ENCODE data around the gene S1PR2. TPM values are rescaled to one million over a fixed set of nuclear protein-coding genes. Genes with fewer than 3 reads are reported as not detected.

The S1PR2 gene
- total and polyA plus RNA-seq, 9 of the 15 experiments (the other 6 are each of a cell fraction or from before 2014, with no cell fraction given), result 1.5 to 3.9 (median 2.0) TPM

GRCh38 chr19:10270616-10271394 lies 39.7 kb upstream of the S1PR2 start, which contains the start of gene ICAM1 (continued):
- TF ChIP-seq, protein P1, sequence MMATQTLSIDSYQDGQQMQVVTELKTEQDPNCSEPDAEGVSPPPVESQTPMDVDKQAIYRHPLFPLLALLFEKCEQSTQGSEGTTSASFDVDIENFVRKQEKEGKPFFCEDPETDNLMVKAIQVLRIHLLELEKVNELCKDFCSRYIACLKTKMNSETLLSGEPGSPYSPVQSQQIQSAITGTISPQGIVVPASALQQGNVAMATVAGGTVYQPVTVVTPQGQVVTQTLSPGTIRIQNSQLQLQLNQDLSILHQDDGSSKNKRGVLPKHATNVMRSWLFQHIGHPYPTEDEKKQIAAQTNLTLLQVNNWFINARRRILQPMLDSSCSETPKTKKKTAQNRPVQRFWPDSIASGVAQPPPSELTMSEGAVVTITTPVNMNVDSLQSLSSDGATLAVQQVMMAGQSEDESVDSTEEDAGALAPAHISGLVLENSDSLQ (IDR thresholded peaks at IDR 0.05), result peak; percentile 54
- TF ChIP-seq NFIC (IDR thresholded peaks at IDR 0.05) (no peak), ETV6 (IDR thresholded peaks at IDR 0.05; ENCODE audit: borderline replicate concordance in 1 of 2, low read depth in 2 of 2, low read length in 1 of 2) (peak in 1 of 2 experiments; percentile 77; a peak in 1 of 4 replicates), ETV6 (CRISPR knock-in tag; IDR thresholded peaks at IDR 0.05; ENCODE audit: borderline replicate concordance) (no peak), KDM1A (IDR thresholded peaks at IDR 0.05) (peak; percentile 89 to 94), ZBTB17 (CRISPR knock-in tag; IDR thresholded peaks at IDR 0.05) (no peak), HNRNPH1 (optimal IDR thresholded peaks at IDR 0.05; ENCODE audit: low read depth, low read length) (no peak), STAT5B (CRISPR knock-in tag; IDR thresholded peaks at IDR 0.05) (no peak), USF1 (CRISPR knock-in tag; IDR thresholded peaks at IDR 0.05) (peak; percentile 73; the same call in 1 of the 2 replicates), GABPA (tag; conservative IDR thresholded peaks at IDR 0.05; ENCODE audit: low read depth) (peak; percentile 86), SMAD3 (CRISPR knock-in tag; conservative IDR thresholded peaks at IDR 0.05) (0 out of 2 replicates have a peak, but pooled peaks have one; percentile 18), JUND (IDR thresholded peaks at IDR 0.05; ENCODE audit: borderline replicate concordance, low read depth, low read length) (peak; percentile 49), JUND (tag; IDR thresholded peaks at IDR 0.05; ENCODE audit: borderline replicate concordance, low read depth, low read length) (no peak; the same call in 2 of the 3 replicates), BCL6 (CRISPR knock-in tag; IDR thresholded peaks at IDR 0.05) (no peak), ZNF589 (CRISPR knock-in tag; IDR thresholded peaks at IDR 0.05; ENCODE audit: low read depth) (no peak), KLF1 (tag; IDR thresholded peaks at IDR 0.05) (no peak), ZNF24 (IDR thresholded peaks at IDR 0.05) (peak; percentile 94), KAT8 (IDR thresholded peaks at IDR 0.05; ENCODE audit: low read depth) (no peak), ZBTB1 (CRISPR knock-in tag; IDR thresholded peaks at IDR 0.05; ENCODE audit: borderline replicate concordance, low read depth) (peak; percentile 46; the same call in 1 of the 2 replicates), ASH1L (IDR thresholded peaks at IDR 0.05; ENCODE audit: borderline replicate concordance, low read depth, partially characterized antibody) (peak; percentile 35), ZBTB2 (IDR thresholded peaks at IDR 0.05) (no peak), ZNF561 (CRISPR knock-in tag; conservative IDR thresholded peaks at IDR 0.05) (no peak), FOXA1 (IDR thresholded peaks at IDR 0.05; ENCODE audit: borderline replicate concordance) (no peak), ZNF175 (CRISPR knock-in tag; IDR thresholded peaks at IDR 0.05; ENCODE audit: low read depth) (no peak), MTA2 (IDR thresholded peaks at IDR 0.05; ENCODE audit: low read depth) (no peak), ZNF695 (CRISPR knock-in tag; IDR thresholded peaks at IDR 0.05) (no peak)
- TF ChIP-seq, protein P2, sequence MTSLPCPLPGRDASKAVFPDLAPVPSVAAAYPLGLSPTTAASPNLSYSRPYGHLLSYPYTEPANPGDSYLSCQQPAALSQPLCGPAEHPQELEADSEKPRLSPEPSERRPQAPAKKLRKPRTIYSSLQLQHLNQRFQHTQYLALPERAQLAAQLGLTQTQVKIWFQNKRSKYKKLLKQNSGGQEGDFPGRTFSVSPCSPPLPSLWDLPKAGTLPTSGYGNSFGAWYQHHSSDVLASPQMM (CRISPR knock-in tag; IDR thresholded peaks at IDR 0.05), result no peak

All from K562 (cell line).